Measurements from ENCODE around the gene CCDC63.

CCDC63 gene

DNA sequence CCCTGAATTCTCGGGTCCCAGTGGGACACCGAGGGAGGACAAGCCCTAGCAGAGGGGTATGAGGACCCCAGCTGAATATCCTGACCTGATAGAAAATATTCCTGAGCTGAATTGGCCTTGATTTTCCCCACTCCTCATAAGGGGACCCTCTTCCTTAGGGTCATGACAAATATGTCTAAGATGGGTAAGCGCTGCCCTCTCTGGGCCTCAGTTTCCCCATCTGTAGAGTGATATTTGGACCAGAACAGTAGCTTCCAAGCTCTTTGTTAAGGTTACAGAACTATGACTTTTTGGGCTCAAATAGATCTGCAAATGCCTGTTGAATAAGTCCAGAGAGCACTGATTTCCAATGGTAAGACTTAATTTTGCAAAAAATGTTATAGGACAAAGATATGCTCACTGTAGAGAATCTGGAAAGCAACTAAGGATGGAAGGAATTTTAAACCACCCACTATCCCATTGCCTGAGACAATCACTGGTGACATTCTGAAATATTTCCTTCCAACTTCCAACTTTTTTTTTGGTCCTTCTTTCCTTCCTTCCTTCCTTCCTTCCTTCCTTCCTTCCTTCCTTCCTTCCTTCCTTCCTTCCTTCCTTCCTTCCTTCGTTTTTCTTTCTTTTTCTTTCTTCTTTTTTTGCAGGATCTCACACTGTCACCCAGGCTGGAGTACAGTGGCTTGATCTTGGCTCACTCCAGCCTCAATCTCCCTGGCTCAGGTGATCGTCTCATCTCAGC lies 41.6 kb downstream of the CCDC63 start:
- no peak for DNase-seq

DNA sequence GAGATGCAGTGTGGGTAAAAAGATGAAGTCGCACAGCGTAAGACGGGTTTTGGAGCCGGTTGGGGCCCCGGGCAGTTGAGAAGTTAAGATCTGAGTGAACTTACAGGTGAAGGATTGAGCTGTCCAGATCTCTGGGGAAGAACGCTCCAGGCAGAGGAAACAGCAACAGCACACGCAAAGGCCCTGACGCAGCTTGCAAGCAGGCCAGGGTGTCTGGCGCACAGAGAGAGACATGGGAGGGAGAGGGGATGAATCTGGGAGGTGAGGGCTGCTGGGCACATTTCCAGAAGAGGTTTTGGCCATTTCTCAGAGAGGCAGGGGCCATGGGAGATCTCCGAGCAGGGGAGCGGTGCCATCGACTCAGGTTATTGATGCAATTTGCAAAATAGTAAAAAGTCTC lies 42.6 kb downstream of the CCDC63 start:
- no peak for DNase-seq

DNA sequence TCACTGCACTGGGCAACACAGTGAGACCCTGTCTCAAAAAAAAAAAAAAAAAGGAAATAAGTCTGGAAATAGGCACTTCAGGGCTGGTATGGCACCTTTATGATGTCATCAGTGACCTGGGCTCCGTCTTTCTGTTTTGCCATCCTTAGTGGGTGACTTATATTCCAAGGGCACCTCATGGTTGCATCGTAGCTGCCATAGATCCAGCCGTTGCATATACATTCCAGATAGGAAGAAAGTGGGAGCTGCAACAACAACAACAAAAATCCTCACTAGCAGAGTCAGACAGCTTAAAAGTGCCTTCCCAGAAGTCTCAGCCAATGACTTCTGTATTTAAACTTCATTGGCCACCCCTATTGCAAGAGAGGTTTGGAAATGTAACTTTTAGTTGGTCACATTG lies 47.2 kb downstream of the CCDC63 start:
- DNase-seq: no peak

DNA sequence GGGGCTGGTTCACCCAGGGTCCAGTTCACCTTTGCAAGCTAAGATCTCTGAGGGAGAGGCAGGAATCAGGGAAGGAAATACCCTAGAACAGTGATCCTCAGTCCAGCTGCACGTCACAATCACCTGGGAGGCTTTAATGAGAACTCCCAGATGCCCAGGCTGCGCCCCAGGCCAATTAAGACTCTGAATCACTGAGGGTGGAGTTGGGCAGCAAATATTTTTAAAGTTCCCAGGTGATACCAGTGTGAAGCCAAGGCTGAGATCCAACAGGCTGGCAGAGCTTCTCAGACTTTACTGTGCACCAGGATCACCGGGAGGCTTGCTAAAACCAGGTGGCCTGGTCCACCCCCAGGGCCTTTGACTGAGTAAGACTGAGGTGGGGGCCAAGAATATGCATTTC lies 49.8 kb downstream of the CCDC63 start:
- no peak for DNase-seq

DNA sequence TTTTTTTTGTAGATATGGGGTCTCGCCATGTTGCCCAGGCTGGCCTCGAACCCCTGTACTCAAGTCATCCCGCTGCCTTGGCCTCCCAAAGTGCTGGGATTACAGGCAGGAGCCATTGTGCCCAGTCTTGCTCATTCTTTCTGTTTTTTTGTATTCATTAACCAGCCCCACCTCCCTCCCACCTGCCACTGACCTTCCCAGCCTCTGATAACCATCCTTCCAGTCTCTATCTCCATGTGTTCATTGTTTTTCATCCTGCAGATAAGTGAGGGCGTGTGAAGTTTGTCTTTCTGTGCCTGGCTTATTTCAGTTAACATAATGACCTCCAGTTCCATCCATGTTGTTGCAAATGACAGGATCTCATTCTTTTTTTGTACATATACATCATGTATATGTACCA lies 54.6 kb downstream of the CCDC63 start:
- no peak for DNase-seq

DNA sequence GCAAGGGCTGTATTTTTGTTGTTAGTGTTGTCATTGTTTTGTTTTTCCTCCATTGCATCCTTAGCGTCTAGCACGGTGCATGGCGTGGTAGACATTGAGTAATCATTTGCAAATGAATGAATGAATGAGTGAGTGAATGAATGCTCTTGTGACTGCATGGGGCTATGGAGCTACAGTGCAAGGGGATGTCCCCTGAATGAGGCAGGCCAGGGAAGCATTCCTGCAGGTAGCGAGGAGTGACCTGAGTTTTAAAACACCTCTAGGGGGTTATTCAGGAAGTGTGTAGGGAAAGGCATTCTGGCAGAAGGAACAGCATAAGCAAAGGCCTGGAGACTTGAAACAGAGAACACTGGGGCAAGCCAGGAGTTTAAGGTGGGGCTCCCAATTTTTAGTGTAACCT lies 56.7 kb downstream of the CCDC63 start:
- DNase-seq: no peak

DNA sequence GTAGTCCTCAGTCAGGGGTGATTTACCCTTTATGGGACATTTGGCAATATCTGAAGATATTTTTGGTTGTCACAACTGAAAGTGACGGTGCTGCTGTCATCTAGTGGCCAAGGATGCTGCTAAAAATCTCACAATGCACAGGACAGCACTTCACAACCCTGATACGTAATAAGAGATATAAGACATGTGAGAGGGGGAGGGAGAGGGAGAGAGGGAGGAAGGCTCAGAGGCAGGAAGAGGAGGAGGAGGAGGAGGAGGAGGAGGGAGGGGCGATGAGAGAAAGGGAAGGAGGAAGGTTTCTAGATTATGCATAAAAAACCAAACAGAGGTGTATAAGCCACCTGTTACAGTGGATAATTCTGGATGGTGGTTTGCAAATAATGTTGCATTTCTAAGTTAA lies 59.3 kb downstream of the CCDC63 start:
- DNase-seq: no peak

DNA sequence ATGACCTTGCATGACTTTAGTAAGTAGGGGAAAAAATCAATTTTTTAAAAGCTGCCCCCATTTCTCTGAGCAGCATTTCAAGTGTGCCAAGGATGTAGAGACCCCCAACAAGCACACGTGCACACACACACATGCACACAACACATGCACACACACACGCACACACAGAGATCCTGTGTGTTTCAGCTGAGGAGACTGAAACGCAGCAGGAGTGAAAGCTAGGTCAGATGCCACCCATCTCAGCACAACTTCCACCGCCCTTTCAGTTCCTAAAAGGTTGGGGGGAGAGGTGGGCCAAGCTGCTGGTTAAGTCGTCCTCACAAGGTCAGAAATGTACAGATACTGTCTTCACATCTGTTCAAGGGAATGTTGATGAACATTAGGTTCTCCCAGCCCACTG lies 59.7 kb downstream of the CCDC63 start:
- DNase-seq: no peak

DNA sequence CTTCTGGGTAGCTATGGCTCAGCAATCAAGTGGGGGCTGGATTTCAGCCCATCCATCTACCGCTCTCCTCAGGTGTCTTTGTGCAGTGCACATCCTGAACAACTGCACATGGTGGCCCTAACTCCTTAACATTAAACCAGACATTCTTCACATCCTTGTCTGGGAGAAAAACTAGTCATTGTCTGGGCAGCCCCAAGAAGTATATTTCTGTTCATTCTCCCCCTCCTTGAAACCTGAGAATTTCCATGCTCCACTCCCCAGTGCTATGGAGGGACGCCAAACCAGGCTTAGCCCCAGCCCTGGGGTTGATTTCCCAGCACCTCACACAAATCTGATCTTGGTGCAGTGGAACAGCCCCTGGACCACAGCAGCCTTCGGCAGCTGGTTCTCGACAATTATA lies 60.2 kb downstream of the CCDC63 start:
- DNase-seq: no peak

DNA sequence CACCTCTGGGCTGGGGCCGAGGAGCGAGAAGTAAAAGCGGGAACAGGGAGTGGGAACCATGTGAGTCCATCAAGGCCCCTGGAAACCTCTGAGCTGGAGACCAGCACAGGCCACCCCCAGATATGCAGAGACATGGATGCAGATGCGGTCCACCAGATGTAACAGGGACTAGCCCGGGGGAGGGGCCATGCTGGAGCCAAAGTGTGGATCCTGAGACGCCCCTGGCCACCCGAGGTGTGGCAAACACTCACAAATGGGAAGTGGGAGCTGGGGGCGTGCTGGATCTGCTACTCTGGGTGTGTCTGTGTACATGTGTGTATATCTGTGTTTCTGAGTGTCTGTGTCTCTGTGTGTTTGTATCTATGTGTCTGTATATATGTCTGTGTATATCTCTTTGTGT lies 60.8 kb downstream of the CCDC63 start:
- DNase-seq: no peak

DNA sequence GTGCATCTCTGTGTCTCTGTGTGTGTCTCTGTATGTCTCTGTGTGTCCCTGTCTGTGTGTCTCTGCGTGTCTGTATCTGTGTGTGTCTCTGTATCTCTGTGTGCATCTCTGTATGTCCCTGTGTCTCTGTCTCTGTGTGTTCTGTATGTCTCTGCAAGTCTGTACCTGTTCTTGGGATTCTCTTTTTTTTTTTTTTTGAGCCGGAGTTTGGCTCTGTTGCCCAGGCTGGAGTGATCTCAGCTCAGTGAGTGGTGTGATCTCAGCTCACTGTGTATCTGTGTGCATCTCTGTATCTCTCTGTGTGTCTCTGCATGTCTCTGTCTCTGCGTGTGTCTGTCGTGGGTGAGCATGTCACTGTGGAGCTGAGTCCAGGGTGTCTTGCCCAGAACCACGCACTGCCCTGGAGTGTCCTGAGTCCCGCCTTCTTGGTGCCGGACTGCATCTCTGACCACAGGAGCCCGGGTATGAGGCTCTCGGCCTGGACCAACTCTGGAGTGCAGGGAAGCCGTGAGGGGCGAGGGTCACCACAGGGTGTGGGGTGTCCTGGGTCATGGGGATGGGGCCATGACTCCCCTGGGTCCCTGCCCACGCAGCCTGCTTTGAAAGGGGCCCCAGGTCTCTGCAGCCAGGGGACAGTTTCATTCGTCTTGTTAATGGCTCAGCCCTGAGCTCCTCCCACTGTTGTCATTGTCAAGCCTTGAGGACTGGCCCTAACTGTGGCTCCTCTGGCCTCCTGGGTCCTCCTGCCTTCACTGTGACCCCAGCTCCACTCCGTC lies 61.8 kb downstream of the CCDC63 start:
- DNase-seq: no peak

DNA sequence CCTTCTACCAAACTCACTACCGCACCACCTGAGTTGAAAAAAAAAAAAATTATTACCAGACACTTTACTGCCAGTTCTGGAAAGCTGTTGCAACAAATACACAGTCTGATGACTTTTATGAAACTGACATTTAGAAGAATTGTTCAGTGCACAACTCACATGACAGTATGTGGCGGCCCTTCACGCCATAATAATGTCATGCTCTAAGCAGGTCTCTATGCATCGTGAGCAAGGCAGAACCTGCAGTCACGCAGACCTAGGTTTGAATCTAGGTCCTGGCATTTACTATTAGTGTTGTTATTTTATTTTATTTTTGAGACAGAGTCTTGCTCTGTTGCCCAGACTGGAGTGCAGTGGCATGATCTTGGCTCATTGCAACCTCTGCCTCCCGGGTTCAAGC lies 65.5 kb downstream of the CCDC63 start:
- DNase-seq: no peak

DNA sequence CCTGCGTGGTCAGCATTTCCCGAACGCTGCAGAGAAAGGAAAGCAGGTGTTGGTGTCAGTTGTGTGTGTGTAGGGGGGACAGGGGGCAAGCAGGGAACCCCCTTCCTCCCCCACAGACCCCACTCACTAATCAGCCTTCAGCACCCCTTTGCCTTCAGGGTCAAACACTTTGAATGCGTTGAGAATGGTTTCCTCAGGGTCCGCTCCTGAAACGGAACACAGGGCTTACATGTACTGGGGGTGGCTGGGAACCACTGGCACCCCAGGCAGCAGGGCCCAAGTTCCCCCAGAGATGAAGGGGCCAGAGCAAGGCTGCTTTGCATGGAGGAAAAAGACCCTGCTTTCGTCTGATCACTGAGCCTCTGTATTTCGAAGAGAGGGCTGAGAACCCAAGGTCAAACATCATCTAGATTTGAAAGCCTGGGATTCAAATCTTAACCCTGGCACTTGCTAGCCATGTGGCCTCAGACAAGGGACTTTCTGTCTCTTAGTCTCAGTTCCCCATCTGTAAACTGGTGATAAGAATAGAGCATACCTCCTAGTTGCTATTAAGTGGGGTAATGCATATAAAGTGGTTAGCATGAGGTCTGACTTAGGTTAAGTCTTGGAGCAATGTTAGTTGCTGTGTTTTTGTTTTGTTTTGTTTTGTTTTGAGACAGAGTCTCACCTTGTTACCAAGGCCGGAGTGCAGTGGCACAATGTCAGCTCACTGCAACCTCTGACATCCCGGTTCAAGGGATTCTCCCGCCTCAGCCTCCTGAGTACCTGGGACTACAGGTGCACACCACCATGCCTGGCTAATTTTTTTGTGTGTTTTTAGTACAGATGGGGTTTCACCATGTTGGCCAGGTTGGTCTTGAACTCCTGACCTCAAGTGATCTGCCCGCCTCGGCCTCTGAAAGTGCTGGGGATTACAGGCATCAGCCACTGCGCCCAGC lies 66.6 kb downstream of the CCDC63 start:
- no peak for DNase-seq

DNA sequence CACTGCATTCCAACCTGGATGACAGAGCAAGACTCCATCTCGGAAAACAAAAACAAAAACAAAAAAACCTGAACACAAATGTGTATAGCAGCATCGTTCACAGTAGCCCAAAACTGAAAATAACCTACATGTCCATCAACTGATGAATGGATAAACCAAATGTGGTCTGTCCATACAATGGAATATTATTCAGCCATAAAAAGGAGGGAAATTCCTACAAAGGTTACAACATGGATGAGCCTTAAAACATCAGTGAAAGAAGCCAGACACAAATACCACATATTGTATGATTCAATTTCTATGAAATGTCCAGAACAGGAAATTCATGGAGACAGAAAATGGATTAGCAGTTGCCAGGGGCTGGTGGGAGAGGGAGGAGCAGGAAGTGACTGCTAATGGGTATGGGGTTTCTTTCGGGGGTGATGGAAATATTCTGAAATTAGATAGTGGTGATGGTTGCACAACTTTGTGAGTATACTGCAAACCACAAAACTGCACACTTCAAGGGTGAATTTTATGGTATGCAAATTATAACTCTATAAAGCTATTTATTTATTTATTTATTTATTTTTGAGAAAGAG lies 69.6 kb downstream of the CCDC63 start:
- DNase-seq: no peak

DNA sequence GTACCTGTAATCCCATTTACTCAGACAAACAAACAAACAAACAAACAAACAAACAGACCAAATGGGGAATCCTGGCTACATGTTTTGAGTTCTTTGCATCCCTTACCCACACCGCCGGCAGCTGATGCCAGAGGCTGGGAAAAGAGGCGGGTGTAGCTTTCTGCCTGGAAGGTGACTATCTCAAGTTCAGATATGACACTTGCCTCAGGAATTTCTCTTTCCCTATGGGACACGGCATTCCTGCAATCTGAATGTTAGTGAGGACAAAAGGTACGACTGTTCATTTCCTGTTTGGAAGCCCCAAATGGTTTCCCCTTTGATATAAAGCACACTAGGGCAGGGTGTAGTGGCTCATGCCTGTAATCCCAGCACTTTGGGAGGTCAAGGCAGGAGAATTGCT lies 70.7 kb downstream of the CCDC63 start:
- no peak for DNase-seq

DNA sequence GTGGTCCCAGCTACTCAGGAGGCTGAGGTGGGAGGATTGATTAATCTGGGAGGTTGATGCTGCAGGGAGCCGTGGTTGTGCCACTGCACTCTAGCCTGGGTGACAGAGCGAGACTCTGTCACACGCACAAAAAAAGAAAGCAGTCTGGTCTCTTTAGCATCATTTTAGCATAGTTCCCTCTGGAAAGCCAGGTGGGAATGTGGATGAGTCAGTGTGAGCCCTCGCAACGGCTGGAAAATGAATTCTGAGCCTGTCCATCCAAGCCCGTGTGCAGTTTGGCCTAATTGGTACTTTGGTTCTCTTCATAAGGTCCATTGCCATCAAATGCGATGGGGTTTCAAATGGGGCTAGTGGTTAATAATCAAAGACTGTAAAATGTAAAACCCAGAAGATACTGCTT lies 71.2 kb downstream of the CCDC63 start:
- DNase-seq: no peak

DNA sequence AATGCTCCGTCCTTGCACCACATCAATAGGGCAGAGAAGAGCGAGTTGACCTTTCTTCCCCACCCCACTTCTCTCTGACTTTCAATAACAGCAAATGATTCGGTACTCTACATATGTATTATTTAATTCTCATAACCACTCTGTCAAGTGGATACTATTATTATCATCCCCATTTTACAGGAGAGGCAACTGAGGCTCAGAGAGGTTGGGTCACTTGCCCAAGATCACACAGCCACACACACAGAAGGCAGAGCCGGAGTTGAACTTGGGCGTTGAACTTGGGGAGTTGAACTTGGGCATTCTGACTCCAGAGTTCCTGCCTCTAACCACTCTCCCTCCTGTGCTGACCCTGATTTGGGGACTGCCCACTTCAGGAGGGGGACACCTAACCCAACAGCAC lies 72.9 kb downstream of the CCDC63 start:
- no peak for DNase-seq

DNA sequence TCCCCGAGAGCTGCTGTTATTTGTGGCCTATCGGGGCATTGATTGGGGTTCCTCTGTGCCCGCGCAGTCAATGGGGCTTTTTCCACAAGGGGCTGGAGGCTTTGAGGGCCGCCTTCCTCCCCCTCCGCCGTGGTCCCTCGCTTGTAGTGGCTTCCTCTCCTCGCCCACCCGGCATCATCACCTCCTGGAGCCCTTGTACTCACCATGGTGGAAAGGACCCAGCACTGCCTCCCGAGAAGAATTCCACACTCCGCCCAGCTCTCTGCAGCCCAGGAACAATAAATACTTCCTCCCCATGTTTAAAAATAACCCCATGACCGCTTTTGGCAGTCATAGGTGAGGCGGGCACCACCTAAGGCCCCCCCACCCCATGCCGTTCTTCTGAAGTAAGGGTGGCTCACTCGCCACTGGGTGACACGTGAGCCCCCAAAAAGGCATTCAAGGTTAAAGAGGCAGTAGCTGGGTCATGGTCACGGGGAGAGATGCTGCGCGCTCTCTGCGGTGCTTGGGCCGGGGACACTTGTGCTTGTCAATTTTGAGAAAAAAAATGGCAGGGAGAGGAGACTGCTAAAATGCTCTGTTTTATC lies 73.6 kb downstream of the CCDC63 start, which contains the start of gene MYL2:
Gene MYL2 (minus strand): TSS at position 256 of the 587 bp plus-strand sequence. CDS start 50 bp downstream, at position 206.
- DNase-seq: no peak

DNA sequence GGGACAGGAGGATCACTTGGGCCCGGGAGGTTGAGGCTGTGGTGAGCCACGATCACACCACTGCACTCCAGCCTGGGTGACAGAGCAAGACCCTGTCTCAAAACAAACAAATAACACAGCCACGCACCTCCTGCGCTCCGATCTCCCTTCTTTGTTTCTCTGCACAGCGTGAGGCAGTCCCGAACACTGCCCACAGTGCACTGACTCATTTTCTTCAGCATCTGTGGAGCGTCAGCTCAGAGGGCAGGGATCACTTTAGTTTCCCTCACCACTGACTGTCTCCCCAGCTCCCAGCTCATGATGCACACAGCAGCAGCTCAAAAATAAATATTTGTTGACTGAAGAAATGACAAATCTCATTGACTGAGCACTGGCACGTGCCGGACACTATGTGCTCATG lies 74.5 kb downstream of the CCDC63 start:
- no peak for DNase-seq

DNA sequence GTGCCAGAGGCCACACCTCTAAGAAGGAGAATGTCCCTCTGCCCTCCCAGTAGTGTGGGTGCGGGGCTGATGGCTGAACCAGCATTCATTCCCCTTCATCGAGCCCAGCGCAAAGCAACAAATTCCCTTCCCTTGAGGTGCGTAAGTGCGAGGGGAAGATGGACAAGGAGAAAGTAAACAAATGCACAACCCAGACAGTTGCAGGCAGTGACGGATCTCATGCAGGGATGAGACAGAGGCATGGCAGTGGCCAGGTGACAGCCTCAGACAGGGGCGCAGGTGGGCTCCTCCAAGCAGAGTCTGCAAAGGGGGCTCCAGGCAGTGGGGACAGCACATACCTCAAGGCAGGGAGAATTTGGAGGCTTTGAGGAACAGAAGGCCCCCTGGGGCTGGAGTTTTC lies 75.9 kb downstream of the CCDC63 start:
- no peak for DNase-seq

DNA sequence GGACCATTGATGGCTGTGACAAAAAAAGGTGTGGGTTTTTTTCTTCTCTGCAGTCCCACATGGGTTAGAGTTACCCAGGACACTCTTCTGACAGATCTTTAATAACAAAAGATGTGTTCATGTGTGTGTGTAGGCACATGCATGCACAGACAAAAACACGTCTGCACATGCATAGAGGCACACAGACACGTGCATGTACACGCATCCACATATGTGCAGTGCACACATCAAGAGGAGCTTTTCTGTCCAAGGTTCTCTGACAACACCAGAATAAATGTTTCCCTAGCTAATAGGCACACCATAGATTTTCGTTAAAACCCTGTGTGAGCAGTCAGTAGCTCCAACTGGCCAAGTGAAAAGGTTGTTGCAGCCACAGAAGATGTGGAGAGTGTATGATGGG lies 76.4 kb downstream of the CCDC63 start:
- DNase-seq: no peak

DNA sequence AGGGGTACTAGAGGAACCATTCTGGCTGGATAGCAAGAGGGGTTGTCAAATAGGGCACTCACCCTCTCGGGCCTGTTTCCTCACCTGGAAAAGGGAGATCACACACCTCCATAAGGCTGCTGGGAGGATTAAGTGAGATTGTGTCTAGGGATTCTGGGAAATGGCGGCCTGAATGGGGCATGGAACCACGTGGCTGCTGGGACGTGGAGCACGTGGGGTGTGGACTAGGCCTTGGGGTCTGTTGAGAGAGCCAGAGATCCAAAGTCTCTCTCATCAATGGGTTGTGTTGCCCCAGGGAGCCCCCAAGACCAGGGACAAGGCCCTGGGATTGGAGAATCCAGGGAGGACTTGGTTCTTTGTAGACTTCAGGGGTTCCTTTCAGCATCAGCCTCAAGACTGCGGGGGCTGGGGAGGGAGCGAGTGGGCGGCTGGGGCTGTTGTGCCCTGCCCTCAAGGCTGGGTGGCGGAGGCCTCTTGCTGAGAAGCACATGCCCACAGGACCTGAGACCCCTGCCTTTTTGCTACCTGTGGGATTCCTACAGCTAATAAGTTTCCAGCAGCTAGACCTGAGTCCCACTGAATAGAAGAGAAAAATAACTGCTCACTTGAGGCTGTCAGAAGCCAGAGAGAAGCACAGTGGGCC lies 77.0 kb downstream of the CCDC63 start:
- no peak for DNase-seq

Data from GF-D8 (cell line).